Transverse colon (tissue), 4 donors: Measurements from ENCODE around the gene EML3. TPM values are rescaled to one million over a fixed set of nuclear protein-coding genes. Genes with fewer than 3 reads are reported as not detected.
A peak's percentile ranks its signal among the peaks of the same experiment; 100 is the strongest.

Experiments used
- DNase-seq: peaks from one replicate; pipeline ENCODE4 v3.0.0-alpha.2; 2019
- H3K27ac ChIP-seq, 4 donors: fragments of 200-600 bp; sonication (generic); 2 replicates each; pipeline ENCODE4 v1.5.1; 2016 to 2018; ENCODE audit warnings: inconsistent platforms in 4 of 4
- H3K27me3 ChIP-seq: fragments of 200-600 bp; sonication (generic); 2 replicates; pipeline ENCODE4 v1.5.1; 2017; ENCODE audit warnings: inconsistent platforms
- H3K36me3 ChIP-seq, 4 donors: fragments of 200-600 bp; sonication (generic); 2 replicates each; pipeline ENCODE4 v1.5.1; 2017 to 2019; ENCODE audit warnings: inconsistent platforms in 4 of 4
- H3K4me1 ChIP-seq, 4 donors: fragments of 200-600 bp; sonication (generic); 2 replicates each; pipeline ENCODE4 v1.5.1; 2017 to 2020; ENCODE audit warnings: inconsistent platforms in 4 of 4
- H3K4me3 ChIP-seq, 4 donors: fragments of 200-600 bp; sonication (generic); 1 replicate in 1 of 4; 2 replicates in 3 of 4; pipeline versions ENCODE4 v1.5.1 to v1.6.1; 2017 to 2019; ENCODE audit warnings: inconsistent platforms in 4 of 4
- H3K9me3 ChIP-seq, 2 donors: fragments of 200-600 bp; sonication (generic); 2 replicates each; pipeline ENCODE4 v1.5.1; 2017 to 2019; ENCODE audit warnings: inconsistent platforms in 2 of 2
- CTCF ChIP-seq, 5 experiments: fragments of 200-600 bp in 3 of 5; fragments of 450-650 bp in 2 of 5; sonication (generic) in 3 of 5; IDR thresholded peaks; 1 replicate in 2 of 5; 2 replicates in 3 of 5; pipeline ENCODE4 v1.5.1; 2016 to 2017; ENCODE audit warnings: antibody characterized with exemption in 5 of 5, inconsistent platforms in 3 of 5, mild to moderate bottlenecking in 2 of 5, moderate library complexity in 1 of 5
- EP300 ChIP-seq: sonication (generic); formaldehyde crosslinking; IDR thresholded peaks from one replicate; pipeline ENCODE4 v1.6.1; 2017; ENCODE audit warnings: antibody characterized with exemption, low read depth
- POLR2A ChIP-seq: fragments of 450-650 bp; IDR thresholded peaks from one replicate; pipeline ENCODE4 v1.6.1; 2016; ENCODE audit warnings: antibody characterized with exemption, mild to moderate bottlenecking, moderate library complexity
- POLR2AphosphoS5 ChIP-seq, 3 donors: sonication (generic); formaldehyde crosslinking; IDR thresholded peaks; one replicate each; pipeline ENCODE4 v1.6.1; 2016; ENCODE audit warnings: antibody characterized with exemption in 3 of 3
- WGBS, 2 donors: methylation state at CpG; one replicate each; pipeline ENCODE4 v1.1.5; 2018; ENCODE audit warnings: low coverage in 1 of 2; 5-methylcytosine and 5-hydroxymethylcytosine counted together
- in situ Hi-C, 4 donors: fragments of 200-750 bp; cut with MboI; loops; one replicate each; pipeline versions ENCODE4 v1.15.0 to v1.15.1; 2017; ENCODE audit warnings: low sequenced_read_pairs in 3 of 4, low pct_ligation_motif_present in 1 of 4, low pct_unique_long_range_greater_than_20kb in 1 of 4
- intact Hi-C: fragments of 100-400 bp; cut with DNase I; formaldehyde crosslinking; loops from one replicate; pipeline ENCODE4 v1.15.1; 2023; ENCODE audit warnings: low total_unique reads
- total RNA-seq, 4 donors: library from RNA; depleted of rRNA; stranded (reverse); fragments of >200 nt; gene quantifications; one replicate each; pipeline ENCODE4 v1.1.0, GENCODE V29; 2016

The EML3 gene
- total RNA-seq, 4 donors from 2014 or later = 35.0 to 61.1 (median 44.9) TPM

GRCh38 chr11:62575837-62576236 is 36.7 kb downstream of the EML3 start:
- DNase-seq = no peak
- TF ChIP-seq POLR2A = no peak
- TF ChIP-seq CTCF (IDR thresholded peaks at IDR 0.05) = no peak
- no peak for TF ChIP-seq POLR2AphosphoS5 (IDR thresholded peaks at IDR 0.05)
- no peak for TF ChIP-seq EP300
- Histone ChIP-seq H3K27ac (peak overlapping the region; percentile 88 to 96 (median 94)), H3K4me1 (peaks cover 14 to 46% (median 41%) of the 10 kb centered on the region in 4 donors), H3K36me3 (peaks cover 0 to 18% (median 3%) of the 10 kb centered on the region in 4 donors), H3K9me3 (no peaks in the 10 kb centered on the region), H3K4me3 (peak overlapping the region in 1 of 4 donors; percentile 99), H3K27me3 (no peaks in the 10 kb centered on the region)
- in situ Hi-C loops = loop anchor here in 1 of 4 donors (25.0 kb wide), 1 partner anchor 286 kb away; no protein-coding TSS in a partner anchor
- intact Hi-C loops = no loop called here
- WGBS, 2 donors = 86 to 93% methylated on average over 2 to 14 of the region's 14 CpGs

- in situ Hi-C loops (loop anchor here in 1 of 4 donors (25.0 kb wide), 1 partner anchor 287 kb away; no protein-coding TSS in a partner anchor), intact Hi-C loops (no loop called here)
- DNase-seq = peak; percentile 53
- Histone ChIP-seq H3K9me3 (no peaks in the 10 kb centered on the region), H3K27me3 (no peaks in the 10 kb centered on the region), H3K4me1 (peaks cover 14 to 51% (median 41%) of the 10 kb centered on the region in 4 donors), H3K27ac (peak overlapping the region; percentile 88 to 96 (median 94)), H3K36me3 (peaks cover 0 to 21% (median 6%) of the 10 kb centered on the region in 4 donors), H3K4me3 (peak overlapping the region in 3 of 4 donors; percentile 52 to 99 (median 57))
- 38 to 40% methylated on average over 3 to 17 of the region's 17 CpGs for whole genome bisulfite sequencing, 2 donors
- TF ChIP-seq EP300 (no peak), POLR2AphosphoS5 (IDR thresholded peaks at IDR 0.05) (peak in 1 of 3 donors; percentile 10), POLR2A (no peak), CTCF (IDR thresholded peaks at IDR 0.05) (no peak)
Measured at GRCh38 chr11:62575156-62575555, 37.4 kb downstream of the EML3 start.

- Histone ChIP-seq H3K36me3 (peaks cover 0 to 28% (median 9%) of the 10 kb centered on the region in 4 donors), H3K27me3 (no peaks in the 10 kb centered on the region), H3K9me3 (no peaks in the 10 kb centered on the region), H3K4me3 (peak overlapping the region; percentile 52 to 99 (median 58)), H3K4me1 (peaks cover 14 to 51% (median 41%) of the 10 kb centered on the region in 4 donors), H3K27ac (peak overlapping the region; percentile 88 to 96 (median 94))
- 0 to 1% methylated on average over 3 to 33 of the region's 33 CpGs for WGBS, 2 donors
- intact Hi-C loops = no loop called here
- peak; percentile 41 for DNase-seq
- in situ Hi-C loops = loop anchor here in 1 of 4 donors (25.0 kb wide), 1 partner anchor 288 kb away; no protein-coding TSS in a partner anchor
- no peak for TF ChIP-seq EP300
- TF ChIP-seq POLR2A = peak; percentile 40
Measured at GRCh38 chr11:62574363-62575071, 38.1 kb downstream of the EML3 start.

- Histone ChIP-seq H3K4me3 (peak within 1 kb of the TSS; percentile 52 to 99 (median 58)), H3K4me1 (peaks cover 14 to 51% (median 41%) of the 10 kb centered on the region in 4 donors), H3K9me3 (no peaks in the 10 kb centered on the region), H3K27ac (peak within 1 kb of the TSS; percentile 88 to 96 (median 94)), H3K27me3 (no peaks in the 10 kb centered on the region), H3K36me3 (peaks cover 0 to 31% (median 11%) of the 10 kb centered on the region in 4 donors)
- DNase-seq = peak; percentile 99
- no peak for TF ChIP-seq CTCF (IDR thresholded peaks at IDR 0.05)
- no peak for TF ChIP-seq EP300
- TF ChIP-seq POLR2AphosphoS5 (IDR thresholded peaks at IDR 0.05) = peak; percentile 91 to 95 (median 92)
- peak; percentile 86 for TF ChIP-seq POLR2A
- in situ Hi-C loops = no loop called here
- 1 to 7% methylated on average over 3 to 46 of the region's 46 CpGs for WGBS, 2 donors
- intact Hi-C loops = no loop called here
Measured at GRCh38 chr11:62573592-62574362, 38.8 kb downstream of the EML3 start, which contains the start of gene EEF1G. TSS of gene EEF1G (minus strand) at chr11:62573891. CDS start at chr11:62573842, 49 bp downstream.
